Left forelimb (tissue), 1 donor: Measurements from ENCODE around the gene PAIP2B.

ENCODE experiments used
- DNase-seq: peaks from one replicate; pipeline ENCODE4 v3.0.0-alpha.2; 2018; ENCODE audit warnings: low spot score

PAIP2B gene

GRCh38 chr2:71153585-71154224, 73.2 kb downstream of the PAIP2B start:
- DNase-seq = no peak

GRCh38 chr2:71151620-71152019, 75.3 kb downstream of the PAIP2B start:
- no peak for DNase-seq

GRCh38 chr2:71150082-71150816, 76.7 kb downstream of the PAIP2B start:
- no peak for DNase-seq

GRCh38 chr2:71148506-71149063, 78.3 kb downstream of the PAIP2B start:
- DNase-seq = no peak

- no peak for DNase-seq
These were observed 83.1 kb downstream of the PAIP2B start for GRCh38 chr2:71143782-71144181.

GRCh38 chr2:71136174-71136573, 90.7 kb downstream of the PAIP2B start:
- no peak for DNase-seq

- no peak for DNase-seq
These were observed 93.3 kb downstream of the PAIP2B start for GRCh38 chr2:71133603-71134002.
